Neuronal stem cell (in vitro differentiated cells): ENCODE measurements around the gene ZNF227.
"Not testable (repeated sequence)": the region's sequence is repeated elsewhere in the genome, so short reads cannot be mapped to it uniquely, and the experiment has no call there.

Source experiments
- DNase-seq: peaks from one replicate; pipeline ENCODE4 v3.0.0-alpha.2; 2013; ENCODE audit warnings: low spot score
- H2AFZ ChIP-seq: one replicate; pipeline ENCODE4 v1.6.1; 2013; ENCODE audit warnings: mild to moderate bottlenecking, low read length, inconsistent platforms
- H2AK5ac ChIP-seq: 2 replicates; pipeline ENCODE4 v1.6.1; 2013; ENCODE audit warnings: low read depth, mild to moderate bottlenecking, inconsistent platforms, low read length, moderate library complexity, mixed read lengths
- H2BK120ac ChIP-seq: 2 replicates; pipeline ENCODE4 v1.6.1; 2013; ENCODE audit warnings: low read depth, mild to moderate bottlenecking, inconsistent platforms, low read length, moderate library complexity, mixed read lengths
- H2BK12ac ChIP-seq: one replicate; pipeline ENCODE4 v1.6.1; 2013; ENCODE audit warnings: low read length, inconsistent platforms
- H2BK15ac ChIP-seq: 2 replicates; pipeline ENCODE4 v1.6.1; 2013; ENCODE audit warnings: mild to moderate bottlenecking, low read length, inconsistent platforms, mixed read lengths
- H2BK5ac ChIP-seq: one replicate; pipeline ENCODE4 v1.6.1; 2013; ENCODE audit warnings: inconsistent platforms, mild to moderate bottlenecking, low read length, moderate library complexity
- H3K14ac ChIP-seq: one replicate; pipeline ENCODE4 v1.6.1; 2013; ENCODE audit warnings: low read length, inconsistent platforms
- H3K18ac ChIP-seq: 2 replicates; pipeline ENCODE4 v1.6.1; 2013; ENCODE audit warnings: low read length, inconsistent platforms
- H3K23ac ChIP-seq: 2 replicates; pipeline ENCODE4 v1.6.1; 2013; ENCODE audit warnings: low read depth, mild to moderate bottlenecking, mixed read lengths, low read length, inconsistent platforms; ENCODE audit not compliant: poor library complexity
- H3K27ac ChIP-seq: replicated peaks from 3 replicates; pipeline ENCODE4 v1.5.1; 2013; ENCODE audit warnings: low read length, inconsistent platforms
- H3K27me3 ChIP-seq, 3 experiments: 2 replicates each; pipeline ENCODE4 v1.6.1; 2013; ENCODE audit warnings: low read length in 3 of 3, mild to moderate bottlenecking in 2 of 3, inconsistent platforms in 1 of 3, low read depth in 1 of 3, mixed read lengths in 1 of 3, moderate library complexity in 1 of 3; ENCODE audit not compliant: control insufficient read depth in 3 of 3, insufficient read depth in 3 of 3
- H3K36me3 ChIP-seq, 2 donors: replicated peaks in 1 of 2; 2 replicates each; pipeline ENCODE4 v1.6.1; 2013; ENCODE audit warnings: low read length in 2 of 2; ENCODE audit not compliant: control insufficient read depth in 2 of 2, insufficient read depth in 2 of 2
- H3K4ac ChIP-seq: 2 replicates; pipeline ENCODE4 v1.6.1; 2013; ENCODE audit warnings: inconsistent platforms, mild to moderate bottlenecking, low read length, moderate library complexity
- H3K4me1 ChIP-seq, 2 donors: 1 replicate in 1 of 2; 2 replicates in 1 of 2; pipeline ENCODE4 v1.6.1; 2013; ENCODE audit warnings: low read length in 2 of 2, low read depth in 1 of 2; ENCODE audit not compliant: control insufficient read depth in 2 of 2, insufficient read depth in 1 of 2
- H3K4me2 ChIP-seq: one replicate; pipeline ENCODE4 v1.6.1; 2013; ENCODE audit warnings: mild to moderate bottlenecking, low read length, inconsistent platforms; ENCODE audit not compliant: insufficient read depth, poor library complexity, severe bottlenecking
- H3K4me3 ChIP-seq, 2 donors: 2 replicates each; pipeline ENCODE4 v1.5.1; 2013; ENCODE audit warnings: low read length in 2 of 2, mild to moderate bottlenecking in 2 of 2, inconsistent platforms in 1 of 2, moderate library complexity in 1 of 2
- H3K79me1 ChIP-seq: one replicate; pipeline ENCODE4 v1.6.1; 2013; ENCODE audit warnings: low read depth, mild to moderate bottlenecking, inconsistent platforms, low read length, moderate library complexity
- H3K9ac ChIP-seq: one replicate; pipeline ENCODE4 v1.6.1; 2013; ENCODE audit warnings: mild to moderate bottlenecking, low read depth, low read length, inconsistent platforms; ENCODE audit not compliant: poor library complexity
- H3K9me3 ChIP-seq, 2 donors: replicated peaks in 1 of 2; 2 replicates each; pipeline versions ENCODE3 to v1.6.1; 2013; ENCODE audit warnings: low read length in 2 of 2, mild to moderate bottlenecking in 2 of 2, inconsistent platforms in 1 of 2, low read depth in 1 of 2, mixed read lengths in 1 of 2, moderate library complexity in 1 of 2; ENCODE audit not compliant: control insufficient read depth in 2 of 2, insufficient read depth in 1 of 2
- H4K8ac ChIP-seq: one replicate; pipeline ENCODE4 v1.6.1; 2013; ENCODE audit warnings: low read depth, mild to moderate bottlenecking, inconsistent platforms, low read length, moderate library complexity
- H4K91ac ChIP-seq: one replicate; pipeline ENCODE4 v1.6.1; 2013; ENCODE audit warnings: low read length, low read depth, mild to moderate bottlenecking, inconsistent platforms; ENCODE audit not compliant: poor library complexity
- WGBS, 2 donors: extraction: QIAGEN DNeasy Blood & Tissue Kit; methylation state at CpG; one replicate each; pipeline ENCODE4 v1.1.7; 2013; ENCODE audit warnings: missing lambda C conversion rate in 2 of 2, mixed read lengths in 1 of 2; ENCODE audit not compliant: insufficient read length in 2 of 2, insufficient replicate concordance in 1 of 2; ENCODE audit errors: extremely low coverage in 2 of 2; 5-methylcytosine and 5-hydroxymethylcytosine counted together

Gene ZNF227

DNA sequence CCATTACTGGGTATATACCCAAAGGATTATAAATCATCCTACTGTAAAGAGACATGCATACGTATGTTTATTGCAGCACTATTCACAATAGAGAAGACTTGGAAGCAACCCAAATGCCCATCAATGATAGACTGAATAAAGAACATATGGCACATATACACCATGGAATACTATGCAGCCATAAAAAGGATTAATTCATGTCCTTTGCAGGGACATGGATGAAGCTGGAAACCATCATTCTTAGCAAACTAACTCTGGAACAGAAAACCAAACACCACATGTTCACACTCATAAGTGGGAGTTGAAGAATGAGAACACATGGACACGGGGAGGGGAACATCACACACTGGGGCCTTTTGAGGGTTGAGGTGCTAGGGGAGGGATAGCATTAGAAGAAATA lies 41.1 kb downstream of the ZNF227 start:
- WGBS, 2 donors, result no CpG with 5 or more reads among the region's 2 CpGs

DNA sequence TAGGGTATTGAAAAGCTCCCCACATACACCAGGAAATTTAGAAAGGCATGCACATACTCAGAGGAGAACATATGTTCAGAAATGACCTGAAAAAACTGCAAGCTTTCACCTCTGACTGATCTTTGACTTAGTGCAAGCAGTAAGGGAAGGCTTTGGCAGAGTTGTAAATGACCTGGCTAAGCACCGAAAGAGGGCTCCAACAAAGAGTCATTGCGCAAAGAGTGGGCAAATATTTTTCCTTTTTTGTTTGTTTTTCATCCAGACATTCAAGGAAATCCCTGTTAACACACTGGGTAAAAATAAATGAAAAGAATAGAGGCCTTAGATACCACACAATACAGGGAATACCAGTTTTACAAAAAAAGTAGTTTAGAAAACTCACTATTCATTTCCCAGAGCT lies 42.2 kb downstream of the ZNF227 start:
- Histone ChIP-seq H3K27me3 (no peaks in the 10 kb centered on the region), H2BK15ac (no peak overlapping the region), H2AFZ (no peak overlapping the region), H3K36me3 (no peaks in the 10 kb centered on the region), H3K79me1 (no peaks in the 10 kb centered on the region), H3K4me2 (no peak overlapping the region), H3K4me3 (no peak overlapping the region), H4K91ac (no peak overlapping the region), H2BK5ac (no peak overlapping the region), H3K14ac (no peak overlapping the region), H3K23ac (no peak overlapping the region), H3K9me3 (peaks cover 11 to 30% of the 10 kb centered on the region in 2 donors), H3K18ac (no peak overlapping the region), H4K8ac (no peak overlapping the region), H3K27ac (no peak overlapping the region), H3K4ac (no peak overlapping the region), H3K4me1 (no peaks in the 10 kb centered on the region), H2AK5ac (no peak overlapping the region), H3K9ac (no peak overlapping the region), H2BK12ac (no peak overlapping the region), H2BK120ac (no peak overlapping the region)
- no CpG with 5 or more reads among the region's 2 CpGs for WGBS, 2 donors
- DNase-seq, result no peak

More for the DNA sequence above, 41.1 kb downstream of the ZNF227 start:
- H2BK12ac ChIP-seq, H4K91ac ChIP-seq, H2AFZ ChIP-seq, H2BK15ac ChIP-seq, DNase-seq, H3K4me1 ChIP-seq, H4K8ac ChIP-seq, H3K9ac ChIP-seq, H3K23ac ChIP-seq, H3K18ac ChIP-seq, H3K4ac ChIP-seq, H3K4me3 ChIP-seq, H3K27me3 ChIP-seq, H3K14ac ChIP-seq, H3K79me1 ChIP-seq, H3K27ac ChIP-seq, H3K36me3 ChIP-seq, H2AK5ac ChIP-seq, H2BK120ac ChIP-seq, H3K4me2 ChIP-seq, H2BK5ac ChIP-seq: not testable (repeated sequence)
- peaks cover 11 to 38% of the 10 kb centered on the region in 2 donors for H3K9me3 ChIP-seq

DNA sequence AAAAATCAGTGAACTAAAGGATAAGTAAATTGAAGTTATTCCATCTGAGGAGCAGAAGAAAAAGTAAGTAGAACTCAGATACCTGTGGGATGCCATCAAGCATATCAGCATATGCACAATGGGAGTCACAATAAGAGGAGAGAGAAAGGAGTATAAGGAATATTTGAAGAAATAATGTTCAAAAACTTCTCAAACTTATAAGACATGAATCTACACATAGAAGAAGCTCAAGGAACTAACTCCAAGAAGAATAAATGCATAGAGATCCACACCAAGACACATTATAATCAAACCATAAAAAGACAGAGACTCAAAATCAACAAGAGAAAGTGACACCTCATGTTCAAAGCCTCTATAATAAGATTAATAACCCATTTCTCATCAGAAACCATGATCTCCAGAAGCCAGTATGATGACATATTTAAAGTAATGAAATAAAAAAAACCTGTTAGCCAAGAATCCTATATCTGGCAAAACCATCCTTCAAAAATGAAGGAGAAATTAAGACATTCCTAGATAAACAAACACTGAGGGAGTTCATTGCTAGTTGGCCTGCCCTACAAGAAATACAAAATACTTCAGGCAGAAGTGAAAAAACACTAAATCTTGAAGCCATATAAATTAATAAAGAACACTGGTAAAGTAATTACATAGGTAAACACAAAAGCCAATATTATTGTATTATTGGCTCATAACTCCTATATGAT lies 43.5 kb downstream of the ZNF227 start:
- Histone ChIP-seq H2BK12ac (no peak overlapping the region), H3K27ac (no peak overlapping the region), H3K4me3 (no peak overlapping the region), H3K4ac (no peak overlapping the region), H3K14ac (no peak overlapping the region), H3K27me3 (no peaks in the 10 kb centered on the region), H3K36me3 (no peaks in the 10 kb centered on the region), H2BK120ac (no peak overlapping the region), H3K18ac (no peak overlapping the region), H2BK15ac (no peak overlapping the region), H3K23ac (no peak overlapping the region), H2AK5ac (no peak overlapping the region), H3K4me2 (no peak overlapping the region), H4K8ac (no peak overlapping the region), H3K79me1 (no peaks in the 10 kb centered on the region), H2BK5ac (no peak overlapping the region), H3K9me3 (peaks cover 9 to 27% of the 10 kb centered on the region in 2 donors), H3K9ac (no peak overlapping the region), H3K4me1 (peaks cover 0 to 2% of the 10 kb centered on the region in 2 donors), H2AFZ (no peak overlapping the region), H4K91ac (no peak overlapping the region)
- DNase-seq, result no peak

DNA sequence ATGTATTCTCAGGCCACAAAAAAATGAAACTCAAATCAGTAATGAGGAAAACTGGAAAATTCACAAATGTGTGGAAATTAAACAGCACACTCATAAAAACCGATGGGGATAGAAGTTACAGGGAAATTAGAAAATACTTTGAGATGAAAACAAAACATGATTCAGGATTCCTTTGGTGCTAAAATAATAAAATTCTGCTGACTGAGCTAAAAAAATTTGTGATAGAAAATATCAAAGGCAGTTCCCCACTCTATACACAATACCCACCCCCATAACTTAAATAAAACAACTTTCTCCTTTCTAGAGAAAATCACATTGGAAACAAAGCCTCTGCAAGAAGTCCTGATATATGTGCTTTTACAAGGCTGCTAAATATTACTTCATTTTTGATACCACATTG lies 45.8 kb downstream of the ZNF227 start:
- Histone ChIP-seq H4K8ac (no peak overlapping the region), H3K4me2 (no peak overlapping the region), H2AFZ (no peak overlapping the region), H3K23ac (no peak overlapping the region), H3K4ac (no peak overlapping the region), H3K27ac (no peak overlapping the region), H4K91ac (no peak overlapping the region), H2BK120ac (no peak overlapping the region), H3K36me3 (no peaks in the 10 kb centered on the region), H2BK15ac (no peak overlapping the region), H3K4me3 (no peak overlapping the region), H3K27me3 (no peaks in the 10 kb centered on the region), H3K4me1 (peaks cover 0 to 2% of the 10 kb centered on the region in 2 donors), H2BK5ac (no peak overlapping the region), H3K9ac (no peak overlapping the region), H2AK5ac (no peak overlapping the region), H3K18ac (no peak overlapping the region), H3K9me3 (peaks cover 9 to 24% of the 10 kb centered on the region in 2 donors), H3K14ac (no peak overlapping the region), H2BK12ac (no peak overlapping the region), H3K79me1 (no peaks in the 10 kb centered on the region)
- no CpG with 5 or more reads among the region's 1 CpG for WGBS, 2 donors
- DNase-seq, result no peak
